ENCODE results near the gene CASKIN2.
"Not testable (repeated sequence)": the region's sequence is repeated elsewhere in the genome, so short reads cannot be mapped to it uniquely, and the experiment has no call there.

Gene CASKIN2

DNA sequence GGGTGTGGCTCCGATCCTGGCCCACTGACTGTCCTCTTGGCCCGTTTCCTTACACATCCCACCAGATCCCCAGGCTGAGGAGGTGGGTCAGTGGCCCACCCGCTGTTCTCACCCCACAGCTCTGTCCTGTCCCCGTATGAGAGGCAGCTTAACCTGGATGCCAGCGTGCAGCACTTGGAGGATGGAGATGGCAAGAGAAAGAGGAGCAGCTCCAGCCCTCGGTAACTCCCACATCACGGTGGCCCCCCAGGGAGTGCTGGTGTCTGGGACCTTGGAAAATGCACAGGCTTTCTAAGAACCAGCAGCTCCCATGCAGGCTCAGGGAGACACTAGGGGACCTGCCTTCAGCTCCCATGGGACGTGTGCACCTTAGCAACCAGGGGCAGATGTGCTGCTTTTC is 6.0 kb upstream of the CASKIN2 start:
- DNase-seq: no peak

DNA sequence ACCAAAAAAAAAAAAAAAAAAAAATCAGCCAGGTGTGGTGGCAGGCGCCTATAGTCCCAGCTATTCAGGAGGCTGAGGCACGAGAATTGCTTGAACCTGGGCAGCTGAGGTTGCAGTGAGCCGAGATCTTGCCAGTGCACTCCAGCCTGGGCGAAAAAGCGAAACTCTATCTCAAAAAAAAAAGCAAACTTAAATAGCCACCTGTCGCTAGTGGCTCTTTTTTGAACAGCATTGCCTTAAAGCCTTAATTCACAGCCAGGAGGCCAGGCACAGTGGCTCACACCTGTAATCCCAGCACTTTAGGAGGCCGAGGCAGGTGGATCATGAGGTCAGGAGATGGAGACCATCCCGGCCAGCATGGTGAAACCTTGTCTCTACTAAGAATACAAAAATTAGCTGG is 5.1 kb upstream of the CASKIN2 start:
- DNase-seq: not testable (repeated sequence)

DNA sequence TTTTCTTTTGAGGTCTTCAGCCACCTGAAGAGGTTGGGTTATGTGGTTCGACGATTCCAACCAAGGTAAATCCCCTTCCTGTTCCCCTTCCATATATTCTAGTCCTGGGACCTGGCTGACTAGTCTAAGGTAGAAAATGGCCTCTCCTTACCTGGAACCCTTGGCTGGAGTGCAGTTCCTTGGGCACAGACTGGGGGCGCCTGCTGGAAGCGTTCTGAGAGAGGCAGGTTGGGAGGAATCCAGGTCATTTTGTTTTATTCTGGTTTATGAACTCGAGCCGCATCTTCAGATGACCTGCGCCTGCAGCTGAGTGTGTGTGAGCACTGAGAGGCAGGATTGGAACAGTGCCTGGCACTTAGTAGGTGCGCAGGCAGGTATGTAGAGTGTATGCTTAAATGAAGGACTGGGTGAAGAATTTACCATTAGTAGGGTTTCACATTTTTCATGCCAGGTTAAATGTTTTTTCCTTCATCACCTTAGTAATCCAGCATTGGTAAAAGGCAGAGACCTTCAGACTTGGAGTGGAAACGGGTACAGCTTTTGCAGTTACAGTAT is 3.7 kb upstream of the CASKIN2 start:
- no peak for DNase-seq

DNA sequence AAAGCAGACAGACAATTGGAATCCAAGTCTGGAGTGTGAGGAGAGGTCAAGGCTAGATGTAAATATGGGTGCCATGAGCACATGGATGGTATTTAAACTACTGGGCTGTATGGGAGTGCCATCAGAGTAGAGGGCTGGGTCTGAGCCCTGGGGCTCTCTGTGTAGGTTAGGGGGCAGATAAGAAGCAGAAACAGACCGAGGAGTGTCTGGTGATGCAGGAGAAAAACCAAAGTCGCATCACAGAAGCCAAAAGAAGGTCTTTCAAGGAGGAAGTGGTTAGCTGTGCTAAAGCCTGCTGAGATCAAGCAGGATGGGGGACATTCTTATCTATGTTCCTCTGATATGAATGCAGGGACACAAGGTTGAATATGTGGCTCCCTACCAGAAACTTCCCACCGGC is 2.9 kb upstream of the CASKIN2 start:
- no peak for DNase-seq

DNA sequence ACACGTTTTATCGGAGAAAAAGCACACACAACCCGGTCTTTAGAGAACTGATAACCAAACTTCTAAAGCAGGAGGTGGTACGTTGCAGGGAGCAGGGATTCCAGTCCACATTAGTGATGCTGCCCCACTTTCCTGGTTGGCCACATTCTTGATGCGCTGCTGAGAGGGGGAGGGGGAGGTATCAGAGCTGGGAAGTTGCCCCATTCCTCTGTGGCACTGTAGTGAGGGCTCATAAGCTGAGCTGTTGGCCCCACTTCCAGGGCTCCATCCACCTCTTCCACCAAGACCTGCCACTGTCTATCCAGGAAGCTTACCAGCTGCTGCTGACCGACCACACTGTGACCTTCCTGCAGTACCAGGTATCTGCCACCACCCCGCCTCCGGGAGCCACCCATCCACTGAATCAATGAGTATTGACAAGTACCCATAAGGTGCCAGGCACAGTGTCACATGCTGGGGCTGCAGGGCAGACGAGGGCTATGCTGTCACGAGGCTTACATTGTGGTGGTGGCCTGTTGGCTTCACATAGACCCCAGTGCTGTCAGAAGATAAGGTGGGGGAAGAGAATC is 2.0 kb upstream of the CASKIN2 start:
- peak; percentile 21 for DNase-seq

DNA sequence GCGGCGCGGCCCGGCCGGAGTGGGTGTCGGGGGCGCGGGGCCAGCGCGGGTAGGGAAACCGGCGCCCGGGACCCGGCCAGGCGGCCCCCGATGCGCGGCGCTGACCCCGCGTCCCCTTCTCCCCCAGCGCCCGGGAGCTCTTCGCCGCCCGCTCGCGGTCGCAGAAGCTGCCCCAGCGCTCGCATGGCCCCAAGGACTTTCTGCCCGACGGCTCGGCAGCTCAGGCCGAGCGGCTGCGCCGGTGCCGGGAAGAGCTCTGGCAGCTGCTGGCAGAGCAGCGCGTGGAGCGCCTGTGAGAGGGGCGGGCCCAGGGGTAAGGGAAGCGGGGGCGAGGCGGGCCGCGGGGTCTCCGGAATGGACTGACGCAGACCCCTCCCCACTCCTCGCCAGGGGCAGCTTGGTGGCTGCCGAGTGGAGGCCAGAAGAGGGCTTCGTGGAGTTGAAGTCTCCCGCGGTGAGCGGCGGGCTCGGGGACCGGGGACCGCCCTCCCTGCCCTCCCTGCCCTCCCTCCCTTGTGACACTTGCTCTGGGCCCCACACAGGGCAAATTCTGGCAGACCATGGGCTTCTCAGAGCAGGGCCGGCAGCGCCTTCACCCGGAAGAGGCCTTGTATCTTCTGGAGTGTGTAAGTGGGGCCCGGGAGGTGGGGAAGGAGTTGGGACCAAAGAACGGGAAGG is 1.4 kb upstream of the CASKIN2 start:
- peak; percentile 56 for DNase-seq

DNA sequence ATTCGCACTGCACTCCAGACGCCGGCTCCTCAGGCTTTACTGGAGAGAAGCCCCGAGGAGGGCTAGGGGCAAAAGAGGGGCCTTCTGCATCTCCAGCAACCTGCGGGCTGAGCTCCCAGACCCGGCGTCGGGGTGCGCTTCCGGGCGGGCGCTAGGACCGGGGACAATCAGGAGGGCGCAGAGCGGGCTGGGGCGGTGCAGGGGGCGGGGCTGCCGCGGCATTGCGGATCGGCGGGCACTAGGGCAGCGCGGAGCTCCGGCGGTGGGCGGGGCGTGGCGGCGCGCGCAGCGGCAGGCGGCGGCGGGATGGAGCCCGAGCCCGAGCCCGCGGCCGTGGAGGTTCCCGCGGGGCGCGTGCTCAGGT is 900 bp upstream of the CASKIN2 start, which contains the start of gene TSEN54:
TSS of gene TSEN54 (plus strand) at position 274 of the 364 bp plus-strand sequence. CDS start at position 307, 33 bp downstream.
- DNase-seq: peak; percentile 97

DNA sequence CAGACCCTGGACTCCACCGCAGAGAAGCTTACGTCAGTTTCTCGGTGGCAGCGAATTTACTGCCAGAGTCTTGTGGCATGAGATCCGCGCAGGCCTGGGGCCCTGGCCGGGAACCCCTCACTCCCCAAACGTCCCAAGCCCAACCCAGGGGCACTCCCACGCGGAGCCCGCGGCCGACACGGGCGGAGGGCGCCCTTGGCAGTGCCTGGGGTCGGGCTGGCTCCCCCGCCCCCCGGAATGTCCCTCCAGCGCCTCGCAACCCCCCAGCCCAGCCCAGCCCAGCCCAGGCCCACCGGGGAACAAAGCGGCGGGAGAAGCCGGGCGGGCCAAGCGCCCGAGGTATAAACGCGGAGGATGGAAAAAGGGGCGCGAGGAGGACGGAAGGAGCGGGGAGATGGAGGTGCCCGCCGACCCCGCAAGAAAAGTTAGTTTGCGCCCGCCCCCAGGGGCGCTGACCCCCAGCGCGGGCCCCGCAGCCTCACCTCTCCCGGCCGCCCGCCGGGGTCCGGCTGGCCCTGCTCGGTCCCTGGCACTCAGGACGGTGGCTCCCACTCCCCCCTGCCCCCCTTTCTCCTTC is 330 bp downstream of the CASKIN2 start:
- no peak for DNase-seq

DNA sequence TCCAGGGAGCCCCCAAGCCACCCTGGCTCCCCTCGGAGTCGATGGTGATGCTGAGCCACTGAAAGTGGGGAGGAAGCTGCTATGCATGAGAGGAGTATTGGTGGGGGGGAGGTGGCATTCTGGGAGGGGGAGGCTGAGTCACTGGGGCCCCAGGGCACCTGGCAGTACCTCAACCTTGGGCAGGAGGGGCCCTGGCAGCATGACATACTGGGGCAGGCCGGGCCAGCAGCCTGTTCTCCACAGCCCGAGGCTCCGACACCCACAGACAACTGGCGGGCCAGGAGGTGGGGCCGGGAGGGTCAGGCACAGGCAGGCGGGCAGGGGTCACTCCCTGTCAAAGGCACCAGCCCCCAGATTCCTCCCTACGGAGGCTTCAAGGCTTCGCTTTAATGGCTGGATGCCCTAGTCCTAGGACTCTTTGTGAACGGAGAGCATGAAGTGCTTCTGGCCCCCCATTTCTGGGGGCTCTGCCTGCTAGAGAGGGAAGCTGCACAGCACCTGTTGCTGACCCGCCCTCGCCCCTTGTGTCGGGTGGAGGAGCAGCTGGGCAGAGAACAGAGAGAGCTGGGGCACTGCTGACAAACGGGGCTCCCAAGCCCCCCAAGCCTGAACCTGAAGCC is 928 bp downstream of the CASKIN2 start:
- peak; percentile 52 for DNase-seq

DNA sequence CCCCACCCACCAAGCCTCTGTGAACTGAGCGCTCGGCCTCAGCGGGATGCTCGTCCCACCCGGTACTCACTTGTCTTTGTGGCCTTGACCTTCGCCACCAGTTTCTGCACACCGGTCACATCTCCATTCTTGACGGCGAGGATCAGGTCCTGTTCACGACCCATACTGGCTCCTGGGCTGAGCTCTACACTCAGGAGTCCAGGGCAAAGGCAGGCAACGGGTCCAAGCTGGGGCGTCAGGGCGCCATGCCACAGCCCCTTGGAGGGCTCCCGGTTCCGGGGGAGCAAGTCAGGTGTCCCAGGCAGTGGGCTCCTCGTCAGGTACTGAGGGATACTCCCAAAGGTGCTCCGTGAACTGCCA is 1.7 kb downstream of the CASKIN2 start:
- DNase-seq: peak; percentile 26

DNA sequence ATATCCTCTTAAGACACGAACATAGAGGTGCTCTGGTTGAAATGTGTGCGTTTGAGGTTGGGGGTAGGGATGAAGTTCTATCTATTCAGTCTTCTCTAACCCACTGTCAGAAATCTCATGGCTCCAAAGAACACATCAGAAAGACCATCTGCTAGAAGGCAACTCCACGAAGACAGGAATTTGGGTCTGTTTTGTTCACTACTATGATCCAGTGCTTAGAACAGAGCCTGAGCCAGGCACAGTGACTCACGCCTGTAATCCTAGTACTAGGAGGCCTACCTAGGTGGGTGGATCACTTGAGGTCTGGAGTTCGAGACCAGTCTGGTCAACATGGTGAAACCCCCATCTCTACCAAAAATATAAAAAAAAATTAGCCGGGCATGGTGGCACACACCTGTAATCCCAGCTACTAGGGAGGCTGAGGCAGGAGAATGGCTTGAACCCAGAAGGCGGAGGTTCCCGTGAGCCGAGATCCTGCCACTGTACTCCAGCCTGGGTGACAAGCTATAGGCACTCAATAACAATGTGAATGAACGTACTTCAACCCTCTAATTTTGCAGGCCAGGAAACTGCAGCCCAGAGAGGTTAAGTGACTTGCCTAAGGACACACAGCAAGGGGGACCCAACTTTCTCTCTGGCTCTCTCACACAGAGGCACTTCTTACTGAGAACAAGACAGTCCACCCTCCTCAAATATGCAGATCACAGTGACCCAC is 2.3 kb downstream of the CASKIN2 start:
- no peak for DNase-seq

DNA sequence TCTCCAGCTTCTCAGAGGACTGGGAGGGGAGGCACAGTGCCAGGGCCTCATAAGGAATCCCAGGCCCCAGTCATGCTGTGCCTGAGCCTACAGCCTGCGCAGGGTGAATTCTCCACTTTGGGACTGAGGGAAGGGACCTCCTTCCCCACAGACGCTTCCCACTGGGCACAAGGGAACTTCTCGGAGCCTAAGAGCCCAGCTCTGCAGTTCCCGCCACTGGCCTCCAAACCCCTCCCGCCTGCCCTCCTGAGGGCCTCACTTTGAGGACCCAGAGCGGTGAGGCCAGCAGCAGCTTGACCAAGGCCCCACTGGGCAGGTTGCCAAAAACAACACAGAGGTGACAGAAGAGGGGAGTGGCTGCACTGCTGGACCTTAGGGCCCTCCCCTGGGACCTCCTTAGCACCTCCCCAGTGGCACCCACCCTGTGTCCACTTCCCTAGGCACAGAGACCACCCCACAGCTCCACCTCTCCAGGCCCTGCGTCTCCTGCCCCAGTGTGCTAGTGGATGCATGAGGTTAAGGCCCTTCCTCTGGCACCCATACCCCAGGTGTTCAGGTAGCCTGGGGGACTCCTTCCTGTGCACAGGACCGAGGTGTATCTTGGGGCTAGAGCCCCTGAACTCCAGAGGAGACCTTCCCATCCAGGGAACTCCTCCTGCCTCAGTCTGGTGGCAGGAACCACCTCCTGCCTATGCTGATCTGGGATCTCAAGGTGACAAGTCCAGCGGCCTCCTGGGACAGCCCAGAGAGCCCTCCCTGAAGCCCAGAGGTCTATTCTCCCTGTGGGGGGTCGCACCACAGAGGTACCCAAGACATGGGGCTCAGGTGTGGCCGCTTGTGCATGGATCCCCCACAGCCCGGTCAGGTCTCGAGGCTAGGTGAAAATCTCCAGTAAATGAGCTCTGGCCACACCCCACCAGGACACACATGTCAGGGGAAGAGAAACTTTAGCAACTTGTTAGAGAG is 3.4 kb downstream of the CASKIN2 start:
- peak; percentile 40 for DNase-seq

DNA sequence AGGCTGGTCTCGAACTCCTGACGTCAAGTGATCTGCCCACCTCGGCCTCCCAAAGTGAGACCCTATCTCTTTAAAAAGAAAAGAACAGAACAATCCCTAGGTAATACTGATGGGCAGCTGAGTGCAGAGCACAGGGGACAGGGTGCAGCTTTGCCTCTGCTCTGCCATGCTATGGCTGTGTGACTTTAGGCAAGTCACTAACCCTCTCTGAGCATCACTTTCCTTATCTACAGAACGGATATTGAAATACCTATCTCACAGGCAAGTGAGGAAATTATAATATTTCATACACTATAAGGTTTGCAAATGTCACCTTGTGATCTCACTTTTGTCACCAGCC is 4.1 kb downstream of the CASKIN2 start:
- DNase-seq: no peak

DNA sequence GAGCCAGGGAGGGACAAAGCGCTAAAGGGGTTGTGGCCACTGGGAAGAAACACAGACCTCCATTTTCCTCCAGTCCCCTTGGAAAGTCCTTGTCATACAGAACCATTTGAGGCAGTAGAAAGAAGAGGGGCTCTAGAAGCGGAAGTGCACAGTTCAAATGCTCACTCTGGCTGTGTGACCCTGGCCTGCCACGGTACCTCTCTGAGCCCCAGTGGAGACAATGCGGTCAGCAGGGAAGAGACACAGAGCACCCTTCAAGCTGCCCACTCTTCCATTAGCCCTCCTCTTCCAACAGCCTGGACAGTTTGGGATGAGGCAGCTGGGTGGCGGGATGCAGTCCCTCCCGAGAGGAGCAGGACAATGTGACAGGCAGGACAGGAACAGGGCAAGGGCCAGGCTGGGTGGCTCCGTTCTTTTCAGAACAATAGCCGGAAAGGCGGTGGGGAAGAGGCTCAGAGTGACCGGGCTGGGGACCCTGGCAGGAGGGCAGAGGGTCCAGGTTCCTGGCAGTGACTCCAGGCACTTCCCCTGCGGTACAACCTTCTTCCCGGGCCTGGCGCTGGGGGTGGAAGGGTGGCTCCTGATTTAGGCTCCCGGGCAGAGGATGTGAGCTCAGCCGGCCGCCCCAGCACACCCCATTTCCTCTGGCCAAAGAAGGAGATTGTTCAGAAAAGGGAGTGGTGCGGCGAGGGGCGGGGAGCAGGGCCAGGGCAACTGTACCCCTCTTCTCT is 5.6 kb downstream of the CASKIN2 start:
- DNase-seq: peak; percentile 44

DNA sequence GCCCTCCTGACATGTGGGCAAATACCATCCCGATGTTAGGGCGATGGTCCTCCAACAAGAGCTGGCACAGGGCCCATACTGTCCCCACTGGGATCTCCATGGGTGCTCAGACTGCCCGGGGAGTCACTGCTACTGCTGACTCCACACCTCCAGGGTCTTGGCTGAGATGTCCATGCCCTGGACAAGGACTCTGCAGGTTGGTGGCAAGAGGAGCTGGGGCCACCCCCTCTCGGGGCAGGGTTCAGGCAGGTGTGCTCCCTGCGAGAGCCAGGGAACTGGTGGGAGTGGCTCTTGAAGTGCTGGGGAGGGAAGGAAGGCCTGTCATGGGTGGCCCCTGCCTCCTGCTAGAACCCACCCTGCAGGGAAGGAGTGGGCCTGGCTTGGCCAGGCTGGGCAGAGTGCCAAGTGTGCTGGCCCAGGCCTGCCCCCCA is 6.4 kb downstream of the CASKIN2 start:
- DNase-seq: peak; percentile 20

DNA sequence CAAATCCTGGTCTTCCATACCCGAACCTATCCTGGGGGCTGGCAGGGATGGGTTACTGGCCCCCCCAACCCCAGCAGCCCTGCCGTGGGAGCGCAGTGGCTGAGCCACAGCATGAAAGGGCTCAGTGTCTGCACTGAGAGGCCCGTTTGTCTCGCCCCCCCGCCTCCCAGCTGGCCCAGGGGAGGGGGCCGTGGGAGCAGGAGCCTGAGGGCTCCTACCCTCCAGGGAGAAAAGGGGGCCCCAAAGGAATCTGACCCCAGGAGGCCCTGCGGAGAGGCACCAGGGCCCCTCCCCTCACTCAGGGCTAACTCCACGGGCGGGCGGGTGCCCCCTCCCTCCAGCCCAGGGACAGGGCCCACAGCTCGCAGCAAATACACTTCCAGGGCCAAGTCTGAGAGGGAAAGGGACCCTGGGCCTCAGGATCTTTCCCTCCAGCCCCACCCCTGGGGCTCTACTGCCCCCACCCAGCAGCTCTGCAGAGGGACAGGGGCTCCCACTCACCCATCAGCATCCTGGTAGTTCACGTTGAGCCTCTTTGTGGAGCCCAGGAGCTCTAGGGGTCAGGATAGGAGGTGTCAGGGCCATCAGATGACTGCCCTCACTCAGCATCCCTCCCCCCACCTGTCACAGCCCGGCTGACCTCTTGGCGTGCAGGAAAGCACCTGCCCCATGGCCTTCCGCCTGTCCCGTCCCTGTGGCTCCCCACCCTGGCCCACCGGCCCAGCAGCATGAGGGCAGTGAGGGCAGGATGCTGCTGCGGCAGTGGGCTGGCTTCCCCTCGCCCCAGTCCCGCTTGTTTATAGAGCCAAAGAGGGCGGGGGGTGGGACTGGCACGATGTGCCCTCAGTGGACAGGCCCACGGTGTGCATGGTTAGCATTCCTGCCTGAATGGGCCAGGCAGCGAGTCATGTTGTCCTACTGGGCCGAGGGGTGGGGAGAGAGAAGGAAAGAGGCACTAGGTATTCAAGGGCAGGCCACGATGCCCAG is 7.3 kb downstream of the CASKIN2 start:
- DNase-seq: peak; percentile 34

DNA sequence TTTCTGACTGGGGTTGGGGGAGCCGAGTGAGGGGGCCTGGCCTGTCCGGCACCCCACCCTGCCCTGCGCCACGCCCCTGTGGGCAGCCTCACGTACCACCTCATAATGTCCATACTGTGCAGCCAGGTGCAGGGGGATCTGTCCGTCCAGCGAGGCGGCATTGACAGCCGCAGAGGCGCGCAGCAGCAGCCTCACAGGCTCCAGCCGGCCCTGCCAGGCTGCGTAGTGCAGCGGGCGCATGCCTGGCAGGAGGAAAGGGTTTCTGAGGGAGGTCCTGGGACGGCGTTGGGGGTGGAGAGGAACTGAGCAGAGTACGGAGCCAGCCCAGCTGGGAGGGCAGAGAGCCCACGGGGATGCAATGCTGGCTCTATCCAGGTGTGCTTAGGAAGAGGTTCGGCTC is 8.4 kb downstream of the CASKIN2 start:
- DNase-seq: no peak

DNA sequence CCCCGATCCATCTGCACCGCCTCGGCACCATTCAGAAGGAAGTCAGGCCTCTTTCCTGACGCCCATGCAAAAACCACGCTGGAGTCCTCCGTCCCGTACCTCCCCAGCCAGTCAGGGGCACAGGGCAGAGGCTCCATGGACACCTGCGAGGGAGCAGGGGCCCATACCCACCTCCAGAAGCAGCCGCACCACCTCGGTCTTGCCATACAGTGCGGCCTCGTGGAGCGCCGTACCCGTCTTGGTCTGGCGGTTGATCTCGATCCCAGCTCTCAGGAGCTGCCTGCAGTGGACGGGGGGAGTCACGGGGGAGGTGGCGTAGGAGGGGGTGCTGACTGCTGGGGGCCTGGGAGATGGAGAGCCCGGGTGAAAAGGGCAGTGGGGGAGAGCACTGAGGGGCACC is 9.2 kb downstream of the CASKIN2 start:
- no peak for DNase-seq

DNA sequence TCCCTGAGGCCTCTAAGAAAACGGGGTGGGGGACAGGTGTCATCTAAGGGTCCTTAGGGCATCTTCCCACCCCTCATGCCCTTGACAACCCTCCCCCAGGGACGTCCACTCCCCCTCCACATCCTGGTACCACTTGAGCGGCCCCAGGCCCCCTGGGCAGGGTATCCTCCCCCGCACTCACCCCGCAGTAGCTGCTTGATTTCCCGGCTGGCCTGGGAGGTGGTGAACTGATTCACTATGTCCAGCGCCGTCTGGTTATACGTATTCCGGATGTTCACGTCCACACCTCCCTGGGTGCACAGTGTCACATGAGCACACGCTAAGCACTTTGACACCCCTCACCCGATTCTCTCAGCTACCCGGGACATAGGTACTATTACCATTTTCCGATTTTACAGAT is 9.7 kb downstream of the CASKIN2 start:
- no peak for DNase-seq

DNA sequence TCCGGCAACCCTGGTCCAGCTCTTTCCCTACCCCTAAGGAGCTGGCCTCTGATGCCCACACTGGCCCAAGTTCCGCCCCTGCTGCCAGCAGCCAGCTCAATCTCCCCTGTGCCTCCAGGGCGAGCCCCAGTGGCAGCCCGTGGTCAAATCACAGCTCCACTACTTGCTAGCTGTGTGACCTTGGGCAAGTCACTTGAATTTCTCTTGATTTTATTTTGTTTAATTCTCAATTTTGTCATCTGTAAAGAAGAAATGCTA is 10.3 kb downstream of the CASKIN2 start:
- no peak for DNase-seq

Data from right hindlimb (tissue), 1 donor.